ENCODE measurements around the gene TIMM17B. TPM values are rescaled to one million over a fixed set of nuclear protein-coding genes. Genes with fewer than 3 reads are reported as not detected.
A peak's percentile ranks its signal among the peaks of the same experiment; 100 is the strongest.

The TIMM17B gene
- total and polyA plus RNA-seq, 2 donors from 2014 or later: 44.8 to 109 TPM

DNA sequence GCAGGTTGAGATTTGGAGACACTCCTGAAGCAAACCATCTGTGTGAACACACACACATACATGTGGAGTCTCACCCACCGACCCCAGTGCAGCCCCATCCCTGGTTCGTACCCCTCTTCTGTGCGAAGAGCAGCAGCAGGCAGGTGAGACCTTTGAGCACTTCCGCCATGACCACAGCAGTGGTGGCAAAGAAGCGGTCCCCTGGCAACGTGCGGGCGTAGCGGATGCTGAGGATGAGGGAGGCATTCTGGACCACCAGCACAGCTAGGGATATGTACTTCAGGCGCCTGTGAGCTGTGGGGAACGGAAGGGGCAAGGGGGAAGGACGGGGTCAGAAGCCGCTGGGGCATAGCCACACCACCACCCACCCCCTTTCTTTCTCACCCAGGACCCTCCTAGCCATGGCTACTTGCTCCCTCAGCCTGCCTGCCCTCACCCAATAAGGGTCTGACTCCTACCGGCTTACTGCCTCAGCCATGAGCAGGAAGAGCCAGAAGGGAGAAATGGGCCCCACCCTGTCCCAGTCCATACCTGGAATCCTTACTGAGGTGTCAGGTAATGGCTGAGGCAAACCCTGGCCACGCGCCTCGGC is 12.2 kb upstream of the TIMM17B start:
- no peak overlapping the region for H3K27ac ChIP-seq (ENCODE audit: low read depth in 2 of 2, low read length in 2 of 2)
- H3K4me1 ChIP-seq (ENCODE audit: control insufficient read depth in 2 of 3, insufficient read depth in 2 of 3, low read depth in 1 of 3, low read length in 3 of 3): peaks cover 0 to 10% (median 0%) of the 10 kb centered on the region in 3 donors
- no peak overlapping the region for H3K9ac ChIP-seq (ENCODE audit: low read length in 3 of 3)
- intact Hi-C loops (cut with DNase I): no loop called here
- H3K36me3 ChIP-seq (ENCODE audit: control insufficient read depth in 2 of 3, insufficient read depth in 3 of 3, low read length in 3 of 3): peaks cover 0 to 6% (median 0%) of the 10 kb centered on the region in 3 donors
- no peak for FAIRE-seq
- no peaks in the 10 kb centered on the region for H3K9me3 ChIP-seq (ENCODE audit: control insufficient read depth in 2 of 3, insufficient read depth in 1 of 3, low read length in 3 of 3)
- TF ChIP-seq, protein P1, sequence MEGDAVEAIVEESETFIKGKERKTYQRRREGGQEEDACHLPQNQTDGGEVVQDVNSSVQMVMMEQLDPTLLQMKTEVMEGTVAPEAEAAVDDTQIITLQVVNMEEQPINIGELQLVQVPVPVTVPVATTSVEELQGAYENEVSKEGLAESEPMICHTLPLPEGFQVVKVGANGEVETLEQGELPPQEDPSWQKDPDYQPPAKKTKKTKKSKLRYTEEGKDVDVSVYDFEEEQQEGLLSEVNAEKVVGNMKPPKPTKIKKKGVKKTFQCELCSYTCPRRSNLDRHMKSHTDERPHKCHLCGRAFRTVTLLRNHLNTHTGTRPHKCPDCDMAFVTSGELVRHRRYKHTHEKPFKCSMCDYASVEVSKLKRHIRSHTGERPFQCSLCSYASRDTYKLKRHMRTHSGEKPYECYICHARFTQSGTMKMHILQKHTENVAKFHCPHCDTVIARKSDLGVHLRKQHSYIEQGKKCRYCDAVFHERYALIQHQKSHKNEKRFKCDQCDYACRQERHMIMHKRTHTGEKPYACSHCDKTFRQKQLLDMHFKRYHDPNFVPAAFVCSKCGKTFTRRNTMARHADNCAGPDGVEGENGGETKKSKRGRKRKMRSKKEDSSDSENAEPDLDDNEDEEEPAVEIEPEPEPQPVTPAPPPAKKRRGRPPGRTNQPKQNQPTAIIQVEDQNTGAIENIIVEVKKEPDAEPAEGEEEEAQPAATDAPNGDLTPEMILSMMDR (IDR thresholded peaks at IDR 0.05; ENCODE audit: borderline replicate concordance, extremely low read depth, insufficient read depth): no peak
- DNase-seq: peak in 1 of 5 donors; percentile 56
- H3K27me3 ChIP-seq (ENCODE audit: control insufficient read depth, insufficient read depth, low read length): no peaks in the 10 kb centered on the region
- no peak overlapping the region for H3K4me3 ChIP-seq (ENCODE audit: low read length in 3 of 3)

DNA sequence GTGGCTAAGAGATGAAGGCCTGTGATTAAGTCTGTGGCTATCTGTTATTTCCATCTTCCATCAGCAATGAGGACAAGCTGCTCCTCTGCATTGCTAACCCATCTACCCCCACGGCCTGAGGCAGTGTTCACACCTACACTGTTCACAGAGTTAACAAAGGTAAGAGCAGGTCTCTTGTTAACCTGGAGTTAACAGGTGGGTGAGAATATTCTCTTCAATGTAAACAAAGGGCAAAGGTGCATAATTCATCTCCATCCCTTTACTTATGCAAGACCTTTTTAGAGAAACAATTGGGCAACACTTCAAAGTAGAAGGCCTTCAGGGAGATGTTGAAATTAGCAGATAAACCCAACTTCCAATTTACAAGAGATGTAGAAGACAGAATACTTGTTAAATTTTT is 11.0 kb upstream of the TIMM17B start:
- TF ChIP-seq, protein P1 (IDR thresholded peaks at IDR 0.05; ENCODE audit: borderline replicate concordance, extremely low read depth, insufficient read depth): no peak

DNA sequence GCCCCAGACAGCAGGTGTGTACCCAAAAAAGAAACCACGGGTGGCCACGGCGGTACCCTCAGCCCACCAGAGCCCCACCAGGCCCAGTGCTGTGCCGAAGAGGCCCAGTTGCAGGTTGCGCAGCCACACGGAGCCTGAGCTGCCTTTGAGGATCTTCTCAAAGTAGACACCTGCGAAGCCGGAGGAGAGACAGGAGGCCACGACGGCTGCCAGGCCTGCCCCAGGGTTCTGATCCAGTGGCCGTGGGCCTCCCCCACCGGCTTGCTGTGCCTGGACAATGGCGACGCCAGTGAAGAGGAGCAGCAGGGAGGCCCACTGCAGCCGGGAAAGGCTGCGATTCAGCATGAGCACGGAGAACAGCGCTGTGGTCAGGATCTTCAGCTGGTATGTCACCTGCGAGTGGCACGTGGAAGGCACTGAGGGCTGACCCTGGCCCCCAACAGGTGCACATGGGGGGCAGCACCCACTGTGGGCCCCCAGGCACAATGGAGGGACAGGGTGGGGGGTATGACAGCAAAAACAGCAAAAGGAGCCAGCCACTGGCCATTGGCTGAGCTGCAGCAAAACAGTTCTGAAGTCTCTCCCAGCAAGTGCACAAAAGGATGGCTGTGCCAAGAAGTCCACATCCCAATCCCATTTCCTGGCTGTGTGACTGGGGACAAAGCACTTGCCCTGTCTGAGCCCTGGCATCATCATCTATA is 7.7 kb upstream of the TIMM17B start:
- intact Hi-C loops (cut with DNase I): no loop called here
- Histone ChIP-seq H3K4me1 (ENCODE audit: control insufficient read depth in 2 of 3, insufficient read depth in 2 of 3, low read depth in 1 of 3, low read length in 3 of 3) (peaks cover 0 to 3% (median 0%) of the 10 kb centered on the region in 3 donors), H3K27ac (ENCODE audit: low read depth in 2 of 2, low read length in 2 of 2) (no peak overlapping the region), H3K4me3 (ENCODE audit: low read length in 3 of 3) (no peak overlapping the region), H3K9ac (ENCODE audit: low read length in 3 of 3) (no peak overlapping the region), H3K27me3 (ENCODE audit: control insufficient read depth, insufficient read depth, low read length) (no peaks in the 10 kb centered on the region), H3K9me3 (ENCODE audit: control insufficient read depth in 2 of 3, insufficient read depth in 1 of 3, low read length in 3 of 3) (no peaks in the 10 kb centered on the region), H3K36me3 (ENCODE audit: control insufficient read depth in 2 of 3, insufficient read depth in 3 of 3, low read length in 3 of 3) (peaks cover 0 to 14% (median 9%) of the 10 kb centered on the region in 3 donors)
- peak in 1 of 5 donors; percentile 76 for DNase-seq
- no peak for FAIRE-seq
- TF ChIP-seq, protein P1 (IDR thresholded peaks at IDR 0.05; ENCODE audit: borderline replicate concordance, extremely low read depth, insufficient read depth): no peak

More for the DNA sequence above, 11.0 kb upstream of the TIMM17B start:
- no peaks in the 10 kb centered on the region for H3K9me3 ChIP-seq (ENCODE audit: control insufficient read depth in 2 of 3, insufficient read depth in 1 of 3, low read length in 3 of 3)
- H3K9ac ChIP-seq (ENCODE audit: low read length in 3 of 3): no peak overlapping the region
- no peaks in the 10 kb centered on the region for H3K27me3 ChIP-seq (ENCODE audit: control insufficient read depth, insufficient read depth, low read length)
- no peak for DNase-seq
- peaks cover 0 to 10% (median 0%) of the 10 kb centered on the region in 3 donors for H3K4me1 ChIP-seq (ENCODE audit: control insufficient read depth in 2 of 3, insufficient read depth in 2 of 3, low read depth in 1 of 3, low read length in 3 of 3)
- FAIRE-seq: no peak
- H3K36me3 ChIP-seq (ENCODE audit: control insufficient read depth in 2 of 3, insufficient read depth in 3 of 3, low read length in 3 of 3): peaks cover 0 to 8% (median 3%) of the 10 kb centered on the region in 3 donors
- H3K27ac ChIP-seq (ENCODE audit: low read depth in 2 of 2, low read length in 2 of 2): no peak overlapping the region
- intact Hi-C loops (cut with DNase I): no loop called here
- H3K4me3 ChIP-seq (ENCODE audit: low read length in 3 of 3): no peak overlapping the region

All from kidney (tissue), 14 donors.